LNCaP clone FGC (cell line): ENCODE data around the gene OGG1.

ENCODE experiments used
- DNase-seq: peaks from one replicate; pipeline ENCODE4 v3.0.0-alpha.2; 2011; ENCODE audit warnings: low read depth
- H3K4me3 ChIP-seq: 2 replicates; pipeline ENCODE4 v1.5.1; 2011; ENCODE audit warnings: mild to moderate bottlenecking, low read depth, low read length, control low read depth
- CTCF ChIP-seq: IDR thresholded peaks from 2 replicates; pipeline ENCODE4 v1.5.1; 2012; ENCODE audit warnings: mild to moderate bottlenecking; ENCODE audit not compliant: control insufficient read depth, insufficient read depth; ENCODE audit errors: extremely low read depth

The OGG1 gene

DNA sequence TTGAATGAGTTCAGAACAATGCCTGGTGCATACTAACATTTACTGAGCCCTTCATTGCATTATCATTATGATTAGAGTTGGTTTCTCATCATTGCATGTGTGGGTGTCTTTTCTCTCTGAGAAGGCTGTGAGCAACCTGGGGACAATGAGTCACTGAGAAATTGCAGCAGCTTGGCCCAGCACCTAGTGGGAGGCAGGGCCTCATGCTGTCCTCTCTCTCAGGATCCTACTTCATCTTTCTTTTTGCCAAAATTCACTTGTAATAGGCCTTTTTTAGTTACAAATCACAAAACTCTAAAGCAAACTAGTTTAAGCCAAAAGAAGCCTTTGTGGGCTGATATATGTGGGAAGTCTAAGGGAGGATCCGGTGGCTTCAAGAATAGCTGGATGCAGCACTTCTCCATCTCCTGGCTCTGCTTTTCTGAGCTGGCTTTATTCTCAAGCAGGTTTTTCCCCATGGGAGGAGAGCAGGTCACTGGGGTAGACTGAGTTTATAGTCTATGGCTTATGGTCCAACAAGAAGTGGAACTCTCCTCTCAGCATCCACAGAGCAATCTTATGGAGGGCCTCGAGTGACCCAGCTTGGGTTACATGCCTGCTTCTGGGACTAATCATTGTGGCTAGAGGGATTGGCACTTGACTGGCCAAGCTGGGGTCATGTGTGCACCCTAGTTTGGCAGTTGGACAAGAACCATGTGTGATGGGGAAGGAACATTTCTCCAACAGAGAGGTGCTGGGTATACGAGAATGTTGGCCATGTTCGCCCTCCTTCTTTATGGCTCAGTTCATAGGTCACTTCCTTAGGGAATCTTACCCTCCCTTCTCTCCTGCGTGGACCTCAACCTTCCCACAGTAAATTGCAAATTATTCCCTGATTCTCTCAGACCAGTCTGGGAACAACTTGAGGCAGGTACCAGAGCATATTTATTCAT is 28.7 kb downstream of the OGG1 start:
- DNase-seq = no peak
- no peak for TF ChIP-seq CTCF

GRCh38 chr3:9779075-9779593 is 29.4 kb downstream of the OGG1 start:
- no peak overlapping the region for H3K4me3 ChIP-seq
- no peak for DNase-seq
- no peak for TF ChIP-seq CTCF

More for the DNA sequence above, 28.7 kb downstream of the OGG1 start:
- no peak overlapping the region for H3K4me3 ChIP-seq

- no peak overlapping the region for H3K4me3 ChIP-seq
- no peak for TF ChIP-seq CTCF
- no peak for DNase-seq
Measured at GRCh38 chr3:9779721-9780457, 30.1 kb downstream of the OGG1 start.

GRCh38 chr3:9780458-9780812 is 30.7 kb downstream of the OGG1 start:
- no peak overlapping the region for H3K4me3 ChIP-seq
- no peak for TF ChIP-seq CTCF
- DNase-seq = no peak

- TF ChIP-seq CTCF = no peak
- DNase-seq = no peak
Measured at GRCh38 chr3:9780910-9781309, 31.2 kb downstream of the OGG1 start.

DNA sequence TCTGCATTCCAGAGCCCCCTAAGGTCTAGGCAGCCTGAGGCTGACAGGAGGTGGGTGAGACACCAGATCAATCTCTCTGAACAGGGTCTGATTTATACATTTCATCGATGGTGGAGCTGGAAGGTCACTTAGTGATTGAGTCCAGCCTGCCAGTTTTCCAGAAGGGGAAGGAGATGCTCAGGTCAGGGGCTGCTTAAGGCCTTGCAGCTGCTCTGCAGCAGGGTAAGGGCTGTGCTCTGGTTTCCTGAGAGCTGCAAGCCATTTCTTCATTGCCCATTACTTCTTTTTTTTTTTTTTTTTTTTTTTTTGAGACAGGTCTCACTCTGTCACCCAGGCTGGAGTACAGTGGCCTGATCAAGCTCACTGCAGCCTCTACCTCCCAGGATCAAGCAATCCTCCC is 31.8 kb downstream of the OGG1 start:
- DNase-seq = no peak
- no peak overlapping the region for H3K4me3 ChIP-seq
- no peak for TF ChIP-seq CTCF

More at GRCh38 chr3:9780910-9781309, 31.2 kb downstream of the OGG1 start:
- no peak overlapping the region for H3K4me3 ChIP-seq
